GM23248 (cell line): Measurements from ENCODE around the gene RRP9.

Experiments used
- EZH2 ChIP-seq: fragments of 200-600 bp; sonication (generic); IDR thresholded peaks from 2 replicates; pipeline ENCODE4 v1.6.1; 2018; ENCODE audit warnings: antibody characterized with exemption, mild to moderate bottlenecking; ENCODE audit not compliant: insufficient read depth, poor library complexity, severe bottlenecking
- EZH2phosphoT487 ChIP-seq: fragments of 200-600 bp; sonication (generic); IDR thresholded peaks from 2 replicates; pipeline ENCODE4 v1.6.1; 2018; ENCODE audit warnings: antibody characterized with exemption, moderate library complexity, mild to moderate bottlenecking, low read depth; ENCODE audit not compliant: insufficient read depth

GRCh38 chr3:51929420-51930003 lies 12.2 kb downstream of the RRP9 start:
- TF ChIP-seq EZH2 = no peak
- TF ChIP-seq EZH2phosphoT487 = no peak
